Measurements from ENCODE around the gene SPCS2. TPM values are rescaled to one million over a fixed set of nuclear protein-coding genes. Genes with fewer than 3 reads are reported as not detected.

SPCS2 gene
- total RNA-seq, 2 experiments from 2014 or later = 112 to 114 TPM

DNA sequence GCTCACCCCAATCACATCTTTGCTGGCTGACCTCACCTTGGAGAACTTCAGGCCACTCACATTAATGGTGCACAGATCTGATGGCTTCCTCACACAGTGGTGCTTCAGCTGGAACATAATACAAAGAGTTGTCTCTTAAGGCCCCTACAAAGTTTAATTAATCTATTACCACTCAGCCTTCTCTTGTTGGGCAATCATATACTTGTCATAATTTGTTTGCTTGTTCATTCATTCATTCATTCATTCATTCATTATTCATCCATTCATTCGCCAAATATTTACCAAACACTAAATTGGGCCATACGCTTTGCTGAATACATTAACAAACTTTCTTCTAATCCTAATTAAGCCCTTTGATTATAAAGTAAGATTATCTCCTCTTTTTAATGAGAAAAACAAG is 15.3 kb upstream of the SPCS2 start:
- Mint-ChIP-seq H3K36me3 (peaks cover 40% of the 10 kb centered on the region), H3K4me1 (peaks cover 21% of the 10 kb centered on the region), H3K27me3 (no peaks in the 10 kb centered on the region), H3K27ac (peak overlapping the region; percentile 66), H3K4me3 (peak overlapping the region; percentile 43), H3K9me3 (no peaks in the 10 kb centered on the region)
- POLR2A ChIA-PET = interaction anchor here (0.7 to 2.7 kb wide), 2 partner anchors 15 to 745 kb away, joined by 3 to 15 read pairs; partner anchors contain the start of genes SPCS2 and XRRA1
- ATAC-seq (ENCODE audit: low read depth) = no peak
- DNase-seq = no peak

DNA sequence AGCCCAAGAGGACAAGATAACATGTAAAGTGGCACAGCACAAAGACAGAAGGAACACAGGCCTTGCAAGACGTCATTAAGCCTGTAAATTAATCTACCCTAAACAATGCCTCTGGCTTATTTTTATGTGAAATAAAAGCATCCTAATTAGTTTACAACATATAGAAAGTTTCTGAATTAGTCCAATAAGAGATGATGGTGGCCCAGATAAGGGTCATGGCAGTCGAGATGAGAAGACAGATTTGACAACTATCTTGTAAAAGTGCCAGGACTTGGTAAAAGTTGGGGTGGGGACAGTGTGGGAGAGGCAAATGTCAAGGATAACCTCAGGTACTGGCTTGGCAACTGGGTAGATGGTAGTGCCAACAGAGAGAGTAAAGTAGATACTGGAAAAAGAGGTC is 13.8 kb upstream of the SPCS2 start:
- POLR2A ChIA-PET = no interaction called here
- no peaks in the 10 kb centered on the region for H3K27me3 Mint-ChIP-seq
- no peak for ATAC-seq (ENCODE audit: low read depth)
- no peak for DNase-seq
- peak overlapping the region; percentile 46 for H3K27ac Mint-ChIP-seq
- H3K4me3 Mint-ChIP-seq = no peak overlapping the region
- peaks cover 23% of the 10 kb centered on the region for H3K4me1 Mint-ChIP-seq
- no peaks in the 10 kb centered on the region for H3K9me3 Mint-ChIP-seq
- peaks cover 48% of the 10 kb centered on the region for H3K36me3 Mint-ChIP-seq

DNA sequence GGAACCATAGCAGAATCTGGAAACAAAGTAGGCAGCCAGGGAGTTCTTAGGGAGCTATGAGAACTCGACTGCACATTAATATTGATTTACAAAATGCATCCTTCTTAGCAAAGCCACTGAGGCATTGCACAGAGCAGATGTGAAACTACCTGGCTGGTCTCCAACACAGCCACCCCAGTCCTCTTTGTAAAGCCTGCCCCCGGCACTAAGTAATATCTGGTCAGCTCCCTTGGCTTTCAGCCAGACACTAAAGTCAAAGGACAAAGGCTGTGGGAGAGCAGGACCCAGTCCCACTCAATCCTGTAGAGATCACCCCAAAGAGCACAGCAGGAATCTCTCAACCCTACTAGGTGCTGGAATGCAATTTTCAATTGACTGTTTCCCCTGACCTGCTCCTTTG is 13.0 kb upstream of the SPCS2 start:
- H3K4me1 Mint-ChIP-seq = peaks cover 23% of the 10 kb centered on the region
- H3K27me3 Mint-ChIP-seq = no peaks in the 10 kb centered on the region
- DNase-seq (no peak), ATAC-seq (ENCODE audit: low read depth) (no peak)
- H3K9me3 Mint-ChIP-seq = no peaks in the 10 kb centered on the region
- peaks cover 52% of the 10 kb centered on the region for H3K36me3 Mint-ChIP-seq
- no peak overlapping the region for H3K4me3 Mint-ChIP-seq
- POLR2A ChIA-PET = no interaction called here
- no peak overlapping the region for H3K27ac Mint-ChIP-seq

DNA sequence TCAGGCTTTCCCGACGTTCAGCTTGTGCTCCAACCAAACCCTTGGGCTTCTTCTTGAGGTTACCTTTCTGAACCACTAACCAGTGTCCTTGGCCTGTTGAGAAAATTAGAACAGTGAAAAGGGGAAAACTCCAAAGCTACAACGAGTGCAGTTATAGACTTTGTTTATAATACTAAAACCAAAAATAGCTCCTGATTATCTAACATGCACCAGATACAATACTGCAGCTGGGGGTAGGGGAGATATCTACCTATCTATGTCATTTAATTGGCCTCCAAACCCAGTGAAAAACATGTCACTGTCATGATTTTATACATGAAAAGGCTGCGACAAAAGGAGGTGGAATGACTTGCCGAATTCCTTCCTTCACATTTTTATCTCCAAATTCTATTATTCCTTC is 12.1 kb upstream of the SPCS2 start:
- no peaks in the 10 kb centered on the region for H3K27me3 Mint-ChIP-seq
- ATAC-seq (ENCODE audit: low read depth) (no peak), DNase-seq (no peak)
- peaks cover 26% of the 10 kb centered on the region for H3K4me1 Mint-ChIP-seq
- H3K27ac Mint-ChIP-seq = no peak overlapping the region
- no peaks in the 10 kb centered on the region for H3K9me3 Mint-ChIP-seq
- H3K36me3 Mint-ChIP-seq = peaks cover 54% of the 10 kb centered on the region
- no peak overlapping the region for H3K4me3 Mint-ChIP-seq
- POLR2A ChIA-PET = no interaction called here

DNA sequence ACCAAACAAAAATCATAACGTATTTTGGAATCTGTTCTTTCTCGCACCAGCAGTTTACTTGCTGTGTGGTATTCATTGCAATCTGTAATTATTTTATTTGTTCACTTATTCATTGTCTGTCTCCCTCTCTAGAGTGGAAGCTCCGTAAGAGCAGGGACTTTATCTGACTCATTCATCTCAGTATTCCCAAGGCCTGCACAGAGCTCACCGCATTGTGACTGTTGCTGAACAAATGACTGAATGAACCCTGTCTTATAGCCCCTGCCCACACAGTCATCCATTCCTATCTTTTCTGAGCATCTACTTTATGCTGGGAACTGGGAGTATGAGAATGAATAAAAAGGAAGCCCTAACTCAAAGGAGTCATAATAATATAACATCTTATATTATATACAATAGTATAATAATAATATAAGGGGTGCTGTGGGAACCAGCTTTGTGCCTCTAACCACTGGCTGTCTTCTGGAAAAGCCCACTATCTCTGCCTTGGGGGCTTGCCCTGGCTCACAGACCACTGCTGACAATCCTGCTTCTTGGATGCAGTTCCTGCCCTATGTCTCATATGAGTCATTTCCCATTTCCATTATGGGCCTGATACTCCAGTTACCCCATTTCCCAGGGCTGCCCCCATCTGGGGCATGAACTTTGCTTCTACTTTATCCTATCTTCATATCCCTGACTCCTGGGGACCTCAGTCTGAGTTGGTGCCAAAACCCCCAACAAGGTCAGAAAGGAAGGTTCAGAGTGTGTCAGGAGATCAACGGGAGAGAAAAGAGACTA is 11.2 kb upstream of the SPCS2 start:
- Mint-ChIP-seq H3K4me1 (peaks cover 21% of the 10 kb centered on the region), H3K27ac (no peak overlapping the region), H3K36me3 (peaks cover 55% of the 10 kb centered on the region), H3K9me3 (no peaks in the 10 kb centered on the region), H3K27me3 (no peaks in the 10 kb centered on the region), H3K4me3 (no peak overlapping the region)
- DNase-seq (no peak), ATAC-seq (ENCODE audit: low read depth) (no peak)
- POLR2A ChIA-PET = no interaction called here

DNA sequence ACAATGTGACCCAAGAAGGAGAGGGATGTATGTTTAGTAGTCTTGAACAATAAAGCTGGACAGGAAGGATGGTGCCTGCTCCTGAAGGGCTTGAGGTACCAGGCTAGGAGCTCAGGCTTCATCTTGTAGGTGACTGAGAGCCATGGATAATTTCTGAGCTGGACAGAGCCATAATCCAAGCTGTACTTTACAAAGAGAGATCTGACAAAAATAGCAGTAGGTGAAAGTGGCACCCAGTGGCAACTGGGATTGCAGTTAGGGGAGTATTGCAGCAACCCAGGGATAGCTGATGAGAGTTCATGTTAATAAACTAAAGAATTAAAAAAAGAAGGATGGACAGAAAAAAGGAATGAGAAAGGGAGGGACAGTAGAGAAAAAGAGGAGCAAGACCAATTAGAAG is 7.6 kb upstream of the SPCS2 start:
- no peak for DNase-seq
- H3K4me1 Mint-ChIP-seq = peaks cover 11% of the 10 kb centered on the region
- no peaks in the 10 kb centered on the region for H3K27me3 Mint-ChIP-seq
- H3K36me3 Mint-ChIP-seq = peaks cover 45% of the 10 kb centered on the region
- no peak overlapping the region for H3K4me3 Mint-ChIP-seq
- no peaks in the 10 kb centered on the region for H3K9me3 Mint-ChIP-seq
- POLR2A ChIA-PET = no interaction called here
- no peak for ATAC-seq (ENCODE audit: low read depth)
- H3K27ac Mint-ChIP-seq = no peak overlapping the region

DNA sequence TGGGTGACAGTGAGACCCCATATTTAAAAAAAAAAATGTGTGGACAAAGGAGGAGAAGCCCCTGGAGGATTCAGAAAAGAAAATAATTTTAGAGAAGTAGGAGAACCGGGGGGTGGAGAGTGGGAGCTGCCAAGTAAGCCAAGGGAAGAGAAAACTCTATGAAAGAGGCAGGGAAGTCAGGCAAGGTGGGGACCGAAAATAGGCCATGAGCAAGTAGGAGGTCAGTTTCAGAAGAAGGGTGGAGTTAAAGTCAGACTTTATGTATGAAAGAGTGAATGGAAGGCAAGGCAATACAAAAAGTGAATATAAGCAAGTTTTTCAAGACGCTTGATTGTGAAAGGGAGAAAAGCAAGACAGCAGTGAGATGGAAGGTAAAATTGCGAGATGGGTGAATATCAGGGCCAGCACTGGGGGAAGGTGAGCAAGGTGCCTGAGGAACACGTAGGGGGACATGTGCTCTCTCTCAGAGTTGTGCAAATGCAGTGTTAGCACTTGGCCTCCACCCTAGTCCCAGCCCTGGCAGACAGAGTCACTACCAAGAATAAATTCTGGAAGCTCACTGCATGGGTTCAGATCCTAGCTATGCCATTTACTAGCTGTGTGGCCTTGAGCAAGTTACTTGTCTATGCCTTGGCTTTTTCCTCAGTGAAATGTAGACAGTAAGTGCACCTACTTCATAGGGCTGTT is 6.8 kb upstream of the SPCS2 start:
- POLR2A ChIA-PET = no interaction called here
- Mint-ChIP-seq H3K36me3 (peaks cover 44% of the 10 kb centered on the region), H3K9me3 (no peaks in the 10 kb centered on the region), H3K4me1 (peaks cover 11% of the 10 kb centered on the region), H3K4me3 (no peak overlapping the region), H3K27ac (no peak overlapping the region), H3K27me3 (no peaks in the 10 kb centered on the region)
- ATAC-seq (ENCODE audit: low read depth) (no peak), DNase-seq (no peak)

DNA sequence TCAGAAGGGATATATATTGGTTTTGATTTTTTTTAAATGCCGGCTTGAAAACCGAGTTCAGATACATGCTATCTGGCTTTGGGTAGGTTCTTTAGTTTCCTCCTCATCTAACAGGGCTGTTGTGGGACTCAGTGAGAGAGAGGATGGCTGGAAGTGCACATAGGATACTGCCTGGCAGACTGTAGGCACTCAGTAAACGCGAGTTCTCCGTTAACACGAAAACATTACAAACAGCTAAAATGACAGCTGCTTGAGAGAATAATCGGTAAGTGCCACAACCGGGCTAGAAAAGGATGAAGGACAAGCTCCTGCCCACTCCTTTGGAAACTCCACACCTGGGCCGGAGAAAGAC is 544 bp upstream of the SPCS2 start:
- Mint-ChIP-seq H3K27me3 (no peaks in the 10 kb centered on the region), H3K27ac (peak overlapping the region; percentile 91), H3K9me3 (no peaks in the 10 kb centered on the region), H3K4me3 (peak overlapping the region; percentile 93), H3K36me3 (peaks cover 25% of the 10 kb centered on the region), H3K4me1 (peaks cover 32% of the 10 kb centered on the region)
- DNase-seq (no peak), ATAC-seq (ENCODE audit: low read depth) (peak; percentile 13)
- POLR2A ChIA-PET = interaction anchor here (0.6 to 2.0 kb wide), 8 partner anchors 11 to 1676 kb away, joined by 3 to 15 read pairs (median 5); partner anchors contain the start of gene NEU3

DNA sequence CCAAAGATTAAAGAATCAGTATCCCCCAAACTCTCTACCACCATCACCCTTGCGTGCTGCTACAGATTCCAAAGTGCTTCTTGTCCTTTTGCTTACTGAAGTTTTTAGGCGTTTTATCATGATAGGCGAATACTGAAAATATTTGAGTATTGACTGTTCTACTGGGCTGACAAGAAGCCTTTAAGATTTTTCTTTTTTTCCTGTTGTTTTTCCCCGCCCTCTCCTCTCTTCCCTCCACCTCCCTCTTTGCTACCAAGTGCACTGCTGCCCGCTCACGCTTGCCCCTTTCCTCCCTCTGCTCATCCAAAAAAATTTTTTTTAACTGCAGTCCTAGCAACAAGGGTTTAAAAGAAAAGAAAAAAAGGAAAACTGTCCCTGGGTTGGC is 679 bp downstream of the SPCS2 start:
- Mint-ChIP-seq H3K27ac (peak overlapping the region; percentile 91), H3K36me3 (peaks cover 23% of the 10 kb centered on the region), H3K4me3 (peak overlapping the region; percentile 93), H3K4me1 (peaks cover 35% of the 10 kb centered on the region), H3K9me3 (no peaks in the 10 kb centered on the region), H3K27me3 (no peaks in the 10 kb centered on the region)
- no peak for DNase-seq
- no peak for ATAC-seq (ENCODE audit: low read depth)
- POLR2A ChIA-PET = interaction anchor here (1.4 to 2.0 kb wide), 3 partner anchors 10 to 39 kb away, joined by 4 to 15 read pairs (median 5); partner anchors contain the start of gene NEU3

DNA sequence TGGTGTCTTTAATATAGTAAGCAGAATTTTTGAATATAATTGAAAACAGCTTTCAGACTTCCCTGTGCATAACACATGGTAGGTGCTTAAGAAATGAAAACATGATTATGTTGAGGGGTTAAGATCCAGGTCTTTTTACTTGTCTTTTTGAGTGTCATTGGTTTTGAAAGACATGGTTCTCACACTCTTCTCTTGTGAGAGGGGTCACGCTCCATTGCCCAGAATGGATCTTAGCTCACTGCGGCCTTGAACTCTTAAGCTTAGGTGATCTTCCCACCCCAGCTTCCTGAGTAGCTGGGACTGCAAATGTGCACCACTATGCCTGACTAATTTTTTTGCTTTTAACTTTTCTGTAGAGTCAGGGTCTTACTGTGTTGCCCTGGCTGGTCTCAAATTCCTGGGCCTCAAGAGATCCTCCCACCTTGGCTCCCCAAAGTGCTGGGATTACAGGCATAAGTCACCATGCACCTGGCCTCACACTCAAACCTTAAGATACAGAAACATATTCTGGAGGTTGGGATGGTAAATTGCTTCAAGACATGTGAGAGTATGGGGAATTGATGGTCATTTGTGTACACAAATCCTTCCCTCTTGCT is 1.4 kb downstream of the SPCS2 start:
- H3K27me3 Mint-ChIP-seq = no peaks in the 10 kb centered on the region
- no peaks in the 10 kb centered on the region for H3K9me3 Mint-ChIP-seq
- H3K27ac Mint-ChIP-seq = peak overlapping the region; percentile 91
- H3K4me1 Mint-ChIP-seq = peaks cover 36% of the 10 kb centered on the region
- ATAC-seq (ENCODE audit: low read depth) (no peak), DNase-seq (no peak)
- peak overlapping the region; percentile 93 for H3K4me3 Mint-ChIP-seq
- peaks cover 20% of the 10 kb centered on the region for H3K36me3 Mint-ChIP-seq
- POLR2A ChIA-PET = interaction anchor here (1.5 kb wide), 1 partner anchor 38 kb away, joined by 4 read pairs; the partner anchor contains the start of gene NEU3

DNA sequence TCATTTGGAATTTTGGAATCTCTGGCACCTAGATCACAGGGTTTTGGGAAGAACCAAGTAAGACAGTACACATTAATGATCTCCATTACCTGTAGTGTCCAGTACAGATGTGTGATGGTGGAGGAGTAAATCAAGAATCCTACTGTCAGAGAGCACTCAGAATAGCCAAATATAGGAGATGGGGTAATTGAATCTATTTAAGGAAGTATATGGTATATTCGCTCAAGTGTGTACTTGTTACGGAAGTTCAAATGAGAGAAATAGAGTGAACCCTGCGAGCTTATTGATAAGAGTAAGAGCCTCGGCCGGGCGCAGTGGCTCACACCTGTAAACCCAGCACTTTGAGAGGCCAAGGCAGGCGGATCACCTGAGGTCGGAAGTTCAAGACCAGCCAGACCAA is 2.2 kb downstream of the SPCS2 start:
- no peak for ATAC-seq (ENCODE audit: low read depth)

DNA sequence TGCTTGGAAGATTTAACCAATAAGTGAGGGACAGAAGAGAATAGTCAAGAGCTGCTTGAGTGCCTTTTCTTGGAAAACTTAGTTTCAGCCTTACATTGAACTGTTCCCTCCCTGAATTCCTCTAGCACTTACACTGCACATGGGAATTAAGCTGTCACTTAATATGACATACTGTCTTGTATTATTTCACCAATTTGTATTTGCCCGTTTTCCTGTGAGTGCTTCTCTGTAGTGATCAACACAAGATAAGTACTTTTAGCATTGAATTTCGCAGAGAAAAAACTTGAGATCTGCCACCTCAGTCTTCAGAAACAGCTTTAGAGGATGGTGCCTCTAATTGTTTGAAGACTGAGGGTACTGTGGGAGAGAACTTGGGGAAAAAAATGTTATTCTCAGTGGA is 3.7 kb downstream of the SPCS2 start:
- Mint-ChIP-seq H3K4me3 (no peak overlapping the region), H3K4me1 (peaks cover 37% of the 10 kb centered on the region), H3K27me3 (no peaks in the 10 kb centered on the region), H3K9me3 (no peaks in the 10 kb centered on the region), H3K36me3 (peaks cover 26% of the 10 kb centered on the region), H3K27ac (no peak overlapping the region)
- POLR2A ChIA-PET = no interaction called here
- no peak for ATAC-seq (ENCODE audit: low read depth)
- DNase-seq = no peak

More for the DNA sequence above, 2.2 kb downstream of the SPCS2 start:
- H3K36me3 Mint-ChIP-seq = peaks cover 22% of the 10 kb centered on the region
- H3K4me3 Mint-ChIP-seq = peak overlapping the region; percentile 93
- peak overlapping the region; percentile 15 for H3K27ac Mint-ChIP-seq
- DNase-seq = no peak
- H3K9me3 Mint-ChIP-seq = no peaks in the 10 kb centered on the region
- no peaks in the 10 kb centered on the region for H3K27me3 Mint-ChIP-seq
- H3K4me1 Mint-ChIP-seq = peaks cover 40% of the 10 kb centered on the region
- POLR2A ChIA-PET = interaction anchor here (1.5 kb wide), 1 partner anchor 38 kb away, joined by 4 read pairs; the partner anchor contains the start of gene NEU3

DNA sequence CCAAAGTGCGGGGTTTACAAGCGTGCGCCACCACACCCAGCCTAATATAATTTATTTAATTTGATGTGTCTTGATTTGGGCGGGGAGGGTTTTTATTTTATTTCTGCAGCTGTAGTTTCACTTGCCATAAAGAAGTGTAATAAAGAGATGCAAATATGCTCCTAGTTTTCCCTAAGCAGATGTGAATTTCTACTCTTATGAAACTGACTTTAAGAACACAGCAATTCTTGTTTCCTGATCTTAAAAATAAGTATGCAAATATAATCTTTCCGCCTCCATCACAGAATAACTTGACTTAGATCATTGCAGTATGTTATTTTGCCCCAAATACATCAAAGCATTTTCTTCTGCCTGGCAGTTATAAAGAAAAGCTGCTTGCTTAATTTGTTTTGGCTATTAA is 4.4 kb downstream of the SPCS2 start:
- H3K9me3 Mint-ChIP-seq = no peaks in the 10 kb centered on the region
- H3K4me1 Mint-ChIP-seq = peaks cover 36% of the 10 kb centered on the region
- peaks cover 26% of the 10 kb centered on the region for H3K36me3 Mint-ChIP-seq
- ATAC-seq (ENCODE audit: low read depth) = no peak
- H3K27ac Mint-ChIP-seq = no peak overlapping the region
- no peak for DNase-seq
- no peak overlapping the region for H3K4me3 Mint-ChIP-seq
- POLR2A ChIA-PET = no interaction called here
- no peaks in the 10 kb centered on the region for H3K27me3 Mint-ChIP-seq

Data from activated naive CD8-positive, alpha-beta T cell treated with anti-CD3 and anti-CD28 coated beads, Interleukin-2, amount 10 ng/mL, durations not matched to agents 7 days and 5 days (primary cell).